Measurements from ENCODE around the gene PLEKHG5.

DNA sequence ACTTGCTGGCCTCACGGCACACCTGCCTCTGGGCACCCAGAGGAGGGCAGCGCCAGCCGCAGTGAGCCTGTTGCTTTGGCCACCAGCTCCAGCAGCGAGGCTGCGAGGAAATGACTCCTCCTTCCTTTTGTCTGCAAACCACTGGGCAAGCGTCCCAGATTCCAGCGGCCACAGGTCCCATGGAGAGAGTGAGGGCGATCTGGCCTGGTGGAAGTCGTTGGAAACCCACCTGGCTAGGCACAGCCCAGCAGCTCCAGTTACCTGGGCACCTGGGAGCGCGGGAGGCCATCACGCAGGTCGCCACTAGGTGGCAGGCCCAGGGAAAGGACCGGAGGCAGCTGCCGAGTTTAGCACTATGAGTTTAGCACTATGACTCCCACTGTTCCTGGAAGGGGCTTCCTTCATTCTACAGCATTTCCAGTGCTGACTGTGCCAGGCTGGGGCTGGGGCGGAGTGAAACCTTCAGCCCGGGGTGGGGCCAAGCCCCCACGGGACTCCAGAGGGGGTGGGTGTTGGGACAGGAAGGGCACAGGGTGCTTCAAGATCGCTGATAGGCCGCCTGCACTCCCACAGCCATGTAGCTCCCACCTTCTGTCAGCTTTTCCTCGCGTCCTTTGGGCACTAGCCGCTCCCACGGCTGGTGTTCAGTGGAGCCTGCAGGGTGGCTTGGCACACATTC is 68.0 kb downstream of the PLEKHG5 start:
- TF ChIP-seq, protein P1, sequence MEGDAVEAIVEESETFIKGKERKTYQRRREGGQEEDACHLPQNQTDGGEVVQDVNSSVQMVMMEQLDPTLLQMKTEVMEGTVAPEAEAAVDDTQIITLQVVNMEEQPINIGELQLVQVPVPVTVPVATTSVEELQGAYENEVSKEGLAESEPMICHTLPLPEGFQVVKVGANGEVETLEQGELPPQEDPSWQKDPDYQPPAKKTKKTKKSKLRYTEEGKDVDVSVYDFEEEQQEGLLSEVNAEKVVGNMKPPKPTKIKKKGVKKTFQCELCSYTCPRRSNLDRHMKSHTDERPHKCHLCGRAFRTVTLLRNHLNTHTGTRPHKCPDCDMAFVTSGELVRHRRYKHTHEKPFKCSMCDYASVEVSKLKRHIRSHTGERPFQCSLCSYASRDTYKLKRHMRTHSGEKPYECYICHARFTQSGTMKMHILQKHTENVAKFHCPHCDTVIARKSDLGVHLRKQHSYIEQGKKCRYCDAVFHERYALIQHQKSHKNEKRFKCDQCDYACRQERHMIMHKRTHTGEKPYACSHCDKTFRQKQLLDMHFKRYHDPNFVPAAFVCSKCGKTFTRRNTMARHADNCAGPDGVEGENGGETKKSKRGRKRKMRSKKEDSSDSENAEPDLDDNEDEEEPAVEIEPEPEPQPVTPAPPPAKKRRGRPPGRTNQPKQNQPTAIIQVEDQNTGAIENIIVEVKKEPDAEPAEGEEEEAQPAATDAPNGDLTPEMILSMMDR (IDR thresholded peaks at IDR 0.05), result peak; percentile 86
- TF ChIP-seq EZH2 (IDR thresholded peaks at IDR 0.05; ENCODE audit: borderline replicate concordance, insufficient read depth, low read depth, low read length, poor library complexity, severe bottlenecking), result no peak

Data from B cell (primary cell).